Upper lobe of left lung (tissue), 4 donors: ENCODE results near the gene GOLM1.

Experiments
- EP300 ChIP-seq, 4 donors: sonication (generic); formaldehyde crosslinking; IDR thresholded peaks; one replicate each; pipeline ENCODE4 v1.5.1; 2017; ENCODE audit warnings: antibody characterized with exemption in 4 of 4, control low read depth in 2 of 4
- POLR2A ChIP-seq, 4 donors: fragments of 450-650 bp; IDR thresholded peaks; one replicate each; pipeline ENCODE4 v1.5.1; 2016 to 2017; ENCODE audit warnings: antibody characterized with exemption in 4 of 4, mild to moderate bottlenecking in 2 of 4
- POLR2AphosphoS5 ChIP-seq, 2 donors: sonication (generic); formaldehyde crosslinking; IDR thresholded peaks; one replicate each; pipeline ENCODE4 v1.5.1; 2017; ENCODE audit warnings: antibody characterized with exemption in 2 of 2
- TF ChIP-seq, protein P1 (sequence below), 6 experiments: fragments of 450-650 bp in 4 of 6; fragments of 200-600 bp in 2 of 6; sonication (generic) in 2 of 6; IDR thresholded peaks; one replicate each; pipeline ENCODE4 v1.5.1; 2016 to 2019; ENCODE audit warnings: antibody characterized with exemption in 6 of 6

DNA sequence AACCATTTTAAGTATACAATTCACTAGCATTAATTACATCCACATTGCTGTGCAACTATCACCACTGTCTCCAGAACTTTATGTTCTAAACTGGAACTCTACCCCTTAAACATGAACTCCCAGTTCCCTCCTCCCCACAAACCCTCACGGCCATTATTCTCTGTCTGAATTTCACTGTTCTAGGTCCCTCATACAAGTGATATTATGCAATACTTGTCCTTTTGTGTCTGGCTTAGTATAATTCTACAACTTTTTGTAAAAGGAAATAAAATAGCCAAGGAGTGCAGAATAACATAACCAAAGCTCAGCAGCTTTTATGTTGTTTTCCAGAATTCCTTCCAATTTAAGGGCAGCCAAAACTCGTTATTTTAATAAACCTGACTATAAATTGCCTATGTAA is 105.2 kb downstream of the GOLM1 start:
- TF ChIP-seq, protein P1, sequence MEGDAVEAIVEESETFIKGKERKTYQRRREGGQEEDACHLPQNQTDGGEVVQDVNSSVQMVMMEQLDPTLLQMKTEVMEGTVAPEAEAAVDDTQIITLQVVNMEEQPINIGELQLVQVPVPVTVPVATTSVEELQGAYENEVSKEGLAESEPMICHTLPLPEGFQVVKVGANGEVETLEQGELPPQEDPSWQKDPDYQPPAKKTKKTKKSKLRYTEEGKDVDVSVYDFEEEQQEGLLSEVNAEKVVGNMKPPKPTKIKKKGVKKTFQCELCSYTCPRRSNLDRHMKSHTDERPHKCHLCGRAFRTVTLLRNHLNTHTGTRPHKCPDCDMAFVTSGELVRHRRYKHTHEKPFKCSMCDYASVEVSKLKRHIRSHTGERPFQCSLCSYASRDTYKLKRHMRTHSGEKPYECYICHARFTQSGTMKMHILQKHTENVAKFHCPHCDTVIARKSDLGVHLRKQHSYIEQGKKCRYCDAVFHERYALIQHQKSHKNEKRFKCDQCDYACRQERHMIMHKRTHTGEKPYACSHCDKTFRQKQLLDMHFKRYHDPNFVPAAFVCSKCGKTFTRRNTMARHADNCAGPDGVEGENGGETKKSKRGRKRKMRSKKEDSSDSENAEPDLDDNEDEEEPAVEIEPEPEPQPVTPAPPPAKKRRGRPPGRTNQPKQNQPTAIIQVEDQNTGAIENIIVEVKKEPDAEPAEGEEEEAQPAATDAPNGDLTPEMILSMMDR (IDR thresholded peaks at IDR 0.05) = no peak
- no peak for TF ChIP-seq POLR2A (IDR thresholded peaks at IDR 0.05)
- TF ChIP-seq EP300 (IDR thresholded peaks at IDR 0.05) = no peak
- TF ChIP-seq POLR2AphosphoS5 (IDR thresholded peaks at IDR 0.05) = no peak
